Liver (tissue), 3 donors: ENCODE measurements around the gene TRIO.

Experiments
- EGR1 ChIP-seq, 2 donors: IDR thresholded peaks; 2 replicates each; pipeline ENCODE4 v1.6.1; 2016 to 2018; ENCODE audit warnings: antibody characterized with exemption in 2 of 2, low read depth in 2 of 2
- RAD21 ChIP-seq, 2 donors: IDR thresholded peaks; 2 replicates each; pipeline ENCODE4 v1.6.1; 2016; ENCODE audit warnings: antibody characterized with exemption in 2 of 2, mild to moderate bottlenecking in 2 of 2
- SP1 ChIP-seq: IDR thresholded peaks from 2 replicates; pipeline ENCODE4 v1.6.1; 2018; ENCODE audit warnings: antibody characterized with exemption, mild to moderate bottlenecking
- YY1 ChIP-seq: IDR thresholded peaks from 2 replicates; pipeline ENCODE4 v1.6.1; 2016; ENCODE audit warnings: antibody characterized with exemption, mild to moderate bottlenecking
- TF ChIP-seq, protein P1 (sequence below): fragments of 150-350 bp; IDR thresholded peaks from 2 replicates; pipeline ENCODE4 v1.5.1; 2017; ENCODE audit warnings: improper control_type of control experiment, low read depth, low read length; ENCODE audit not compliant: missing input control
- TF ChIP-seq, protein P2 (sequence below): IDR thresholded peaks from 2 replicates; pipeline ENCODE4 v1.6.1; 2016; ENCODE audit warnings: antibody characterized with exemption
- TF ChIP-seq, protein P3 (sequence below): IDR thresholded peaks from 2 replicates; pipeline ENCODE4 v1.6.1; 2016; ENCODE audit warnings: antibody characterized with exemption
- donor health status: healthy.
- donor health status: healthy.

DNA sequence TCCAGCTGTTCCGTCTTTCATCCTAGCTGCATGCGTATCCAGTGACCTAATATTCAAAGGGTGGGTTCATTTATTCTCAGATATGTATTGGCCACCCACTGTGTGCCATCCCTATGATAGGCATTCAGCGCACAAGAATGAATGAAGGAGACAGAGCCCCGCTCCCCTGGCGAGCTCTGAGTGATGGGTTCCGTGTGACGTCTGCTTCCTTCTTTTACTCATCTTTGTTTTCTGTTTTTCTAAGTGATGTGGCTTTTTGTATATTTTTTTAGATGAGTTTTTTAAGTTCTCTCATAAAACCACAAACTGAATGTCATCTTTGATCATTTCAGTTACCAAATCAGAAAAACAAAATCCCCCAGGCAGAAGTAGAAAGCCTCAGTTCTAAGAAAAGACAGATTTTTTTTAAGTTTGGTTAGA lies 270.2 kb downstream of the TRIO start:
- TF ChIP-seq, protein P1, sequence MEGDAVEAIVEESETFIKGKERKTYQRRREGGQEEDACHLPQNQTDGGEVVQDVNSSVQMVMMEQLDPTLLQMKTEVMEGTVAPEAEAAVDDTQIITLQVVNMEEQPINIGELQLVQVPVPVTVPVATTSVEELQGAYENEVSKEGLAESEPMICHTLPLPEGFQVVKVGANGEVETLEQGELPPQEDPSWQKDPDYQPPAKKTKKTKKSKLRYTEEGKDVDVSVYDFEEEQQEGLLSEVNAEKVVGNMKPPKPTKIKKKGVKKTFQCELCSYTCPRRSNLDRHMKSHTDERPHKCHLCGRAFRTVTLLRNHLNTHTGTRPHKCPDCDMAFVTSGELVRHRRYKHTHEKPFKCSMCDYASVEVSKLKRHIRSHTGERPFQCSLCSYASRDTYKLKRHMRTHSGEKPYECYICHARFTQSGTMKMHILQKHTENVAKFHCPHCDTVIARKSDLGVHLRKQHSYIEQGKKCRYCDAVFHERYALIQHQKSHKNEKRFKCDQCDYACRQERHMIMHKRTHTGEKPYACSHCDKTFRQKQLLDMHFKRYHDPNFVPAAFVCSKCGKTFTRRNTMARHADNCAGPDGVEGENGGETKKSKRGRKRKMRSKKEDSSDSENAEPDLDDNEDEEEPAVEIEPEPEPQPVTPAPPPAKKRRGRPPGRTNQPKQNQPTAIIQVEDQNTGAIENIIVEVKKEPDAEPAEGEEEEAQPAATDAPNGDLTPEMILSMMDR, result no peak
- TF ChIP-seq YY1, result no peak
- no peak for TF ChIP-seq RAD21 (IDR thresholded peaks at IDR 0.05)
- TF ChIP-seq, protein P2, sequence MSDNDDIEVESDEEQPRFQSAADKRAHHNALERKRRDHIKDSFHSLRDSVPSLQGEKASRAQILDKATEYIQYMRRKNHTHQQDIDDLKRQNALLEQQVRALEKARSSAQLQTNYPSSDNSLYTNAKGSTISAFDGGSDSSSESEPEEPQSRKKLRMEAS, result no peak
- TF ChIP-seq, protein P3, sequence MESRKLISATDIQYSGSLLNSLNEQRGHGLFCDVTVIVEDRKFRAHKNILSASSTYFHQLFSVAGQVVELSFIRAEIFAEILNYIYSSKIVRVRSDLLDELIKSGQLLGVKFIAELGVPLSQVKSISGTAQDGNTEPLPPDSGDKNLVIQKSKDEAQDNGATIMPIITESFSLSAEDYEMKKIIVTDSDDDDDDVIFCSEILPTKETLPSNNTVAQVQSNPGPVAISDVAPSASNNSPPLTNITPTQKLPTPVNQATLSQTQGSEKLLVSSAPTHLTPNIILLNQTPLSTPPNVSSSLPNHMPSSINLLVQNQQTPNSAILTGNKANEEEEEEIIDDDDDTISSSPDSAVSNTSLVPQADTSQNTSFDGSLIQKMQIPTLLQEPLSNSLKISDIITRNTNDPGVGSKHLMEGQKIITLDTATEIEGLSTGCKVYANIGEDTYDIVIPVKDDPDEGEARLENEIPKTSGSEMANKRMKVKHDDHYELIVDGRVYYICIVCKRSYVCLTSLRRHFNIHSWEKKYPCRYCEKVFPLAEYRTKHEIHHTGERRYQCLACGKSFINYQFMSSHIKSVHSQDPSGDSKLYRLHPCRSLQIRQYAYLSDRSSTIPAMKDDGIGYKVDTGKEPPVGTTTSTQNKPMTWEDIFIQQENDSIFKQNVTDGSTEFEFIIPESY, result no peak
- no peak for TF ChIP-seq SP1
- no peak for TF ChIP-seq EGR1 (IDR thresholded peaks at IDR 0.05; ENCODE audit: low read depth in 2 of 2)
